BJ (cell line): Measurements from ENCODE around the gene RGS9. TPM values are rescaled to one million over a fixed set of nuclear protein-coding genes. Genes with fewer than 3 reads are reported as not detected.
"Not testable (repeated sequence)": the region's sequence is repeated elsewhere in the genome, so short reads cannot be mapped to it uniquely, and the experiment has no call there.

Experiments
- CTCF ChIA-PET: fragments of 350-600 bp; formaldehyde crosslinking; extraction: SDS; loops from one replicate; lab custom pipeline; 2021; ENCODE audit warnings: antibody characterized with exemption, inconsistent platforms; lab: Yijun Ruan, JAX
- POLR2A ChIA-PET: fragments of 300-600 bp; sonication (Branson Sonifier 250); formaldehyde crosslinking; extraction: SDS; loops from one replicate; lab custom pipeline; 2021; ENCODE audit warnings: antibody characterized with exemption; lab: Charles Lee
- DNase-seq: peaks from one replicate; pipeline ENCODE4 v3.0.0-alpha.2; 2011; ENCODE audit warnings: low read depth
- H3K27me3 ChIP-seq: 2 replicates; pipeline ENCODE4 v1.6.0; 2011; ENCODE audit warnings: low read length; ENCODE audit not compliant: control insufficient read depth, insufficient read depth
- H3K36me3 ChIP-seq: 2 replicates; pipeline ENCODE4 v1.5.1; 2011; ENCODE audit warnings: low read length; ENCODE audit not compliant: control insufficient read depth, insufficient read depth
- H3K4me3 ChIP-seq: 2 replicates; pipeline ENCODE4 v1.5.1; 2011; ENCODE audit warnings: low read depth, mild to moderate bottlenecking, control low read depth, low read length
- polyA plus RNA-seq: library from polyadenylated mRNA; depleted of rRNA; stranded (reverse); fragments of >200 nt; gene quantifications from 2 replicates; pipeline ENCODE4 v1.2.3, GENCODE V29; 2011
- TF ChIP-seq, protein P1 (sequence below): IDR thresholded peaks from 2 replicates; pipeline ENCODE4 v1.5.1; 2011; ENCODE audit warnings: low read depth, mild to moderate bottlenecking, control low read depth, inconsistent platforms, low read length, moderate library complexity; ENCODE audit not compliant: insufficient read depth

RGS9 gene
- polyA plus RNA-seq, 1 experiment, result 1.6 TPM

GRCh38 chr17:65095465-65095864 lies 41.7 kb upstream of the RGS9 start:
- CTCF ChIA-PET, result interaction anchor here (1.9 to 2.1 kb wide), 2 partner anchors 9 to 176 kb away, joined by 4 to 6 read pairs; partner anchors contain the start of gene LRRC37A3
- DNase-seq, result no peak
- Histone ChIP-seq H3K36me3 (no peaks in the 10 kb centered on the region), H3K27me3 (peaks cover 2% of the 10 kb centered on the region; the same call in 1 of the 2 replicates), H3K4me3 (no peak overlapping the region)
- TF ChIP-seq, protein P1, sequence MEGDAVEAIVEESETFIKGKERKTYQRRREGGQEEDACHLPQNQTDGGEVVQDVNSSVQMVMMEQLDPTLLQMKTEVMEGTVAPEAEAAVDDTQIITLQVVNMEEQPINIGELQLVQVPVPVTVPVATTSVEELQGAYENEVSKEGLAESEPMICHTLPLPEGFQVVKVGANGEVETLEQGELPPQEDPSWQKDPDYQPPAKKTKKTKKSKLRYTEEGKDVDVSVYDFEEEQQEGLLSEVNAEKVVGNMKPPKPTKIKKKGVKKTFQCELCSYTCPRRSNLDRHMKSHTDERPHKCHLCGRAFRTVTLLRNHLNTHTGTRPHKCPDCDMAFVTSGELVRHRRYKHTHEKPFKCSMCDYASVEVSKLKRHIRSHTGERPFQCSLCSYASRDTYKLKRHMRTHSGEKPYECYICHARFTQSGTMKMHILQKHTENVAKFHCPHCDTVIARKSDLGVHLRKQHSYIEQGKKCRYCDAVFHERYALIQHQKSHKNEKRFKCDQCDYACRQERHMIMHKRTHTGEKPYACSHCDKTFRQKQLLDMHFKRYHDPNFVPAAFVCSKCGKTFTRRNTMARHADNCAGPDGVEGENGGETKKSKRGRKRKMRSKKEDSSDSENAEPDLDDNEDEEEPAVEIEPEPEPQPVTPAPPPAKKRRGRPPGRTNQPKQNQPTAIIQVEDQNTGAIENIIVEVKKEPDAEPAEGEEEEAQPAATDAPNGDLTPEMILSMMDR, result no peak
- POLR2A ChIA-PET, result no interaction called here

- CTCF ChIA-PET, result interaction anchor here (1.9 kb wide), 1 partner anchor 177 kb away, joined by 4 read pairs; the partner anchor contains the start of gene LRRC37A3
- DNase-seq, POLR2A ChIA-PET, H3K4me3 ChIP-seq, H3K27me3 ChIP-seq, H3K36me3 ChIP-seq: not testable (repeated sequence)
Observed at GRCh38 chr17:65096382-65096781, 40.8 kb upstream of the RGS9 start.

DNA sequence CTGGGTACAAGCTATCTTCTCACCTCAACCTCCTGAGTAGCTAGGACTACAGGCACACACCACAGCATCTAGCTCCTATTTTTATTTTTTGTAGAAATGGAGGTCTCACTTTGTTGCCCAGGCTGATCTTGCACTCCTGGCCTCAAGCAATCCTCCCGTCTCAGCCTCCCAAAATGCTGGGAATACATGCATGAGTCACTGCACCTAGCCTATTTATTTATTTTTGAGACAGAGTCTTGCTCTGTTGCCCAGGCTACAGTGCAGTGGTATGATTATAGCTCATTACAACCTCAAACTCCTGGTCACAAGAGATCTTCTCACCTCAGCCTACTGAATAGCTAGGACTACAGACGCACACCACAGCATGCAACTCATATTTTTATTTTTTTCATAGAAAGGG lies 40.1 kb upstream of the RGS9 start:
- TF ChIP-seq, protein P1, result no peak
- DNase-seq, result no peak
- no peak overlapping the region for H3K4me3 ChIP-seq
- POLR2A ChIA-PET, result no interaction called here
- CTCF ChIA-PET, result interaction anchor here (0.8 to 1.9 kb wide), 4 partner anchors 7 to 178 kb away, joined by 3 to 4 read pairs (median 4); partner anchors contain the start of gene LRRC37A3
- no peaks in the 10 kb centered on the region for H3K36me3 ChIP-seq
- peaks cover 2% of the 10 kb centered on the region; the same call in 1 of the 2 replicates for H3K27me3 ChIP-seq

DNA sequence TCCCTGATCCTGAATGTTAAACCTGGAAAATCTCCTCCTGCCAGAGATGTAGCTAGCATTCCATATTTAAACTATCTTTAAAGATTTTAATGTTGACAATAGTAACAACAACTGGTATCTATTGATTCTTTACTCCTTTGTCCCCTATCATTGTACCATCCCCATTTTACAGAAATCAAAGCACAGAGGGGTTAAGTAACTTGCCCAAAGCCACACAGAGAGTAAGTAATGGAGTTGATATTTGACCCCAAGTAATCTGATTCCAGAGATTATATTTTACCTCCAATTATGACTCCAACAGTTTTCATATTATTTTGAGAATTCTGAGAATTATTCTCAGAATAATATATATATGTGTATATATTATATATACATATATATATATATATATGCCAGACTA lies 37.7 kb upstream of the RGS9 start:
- Histone ChIP-seq H3K36me3 (no peaks in the 10 kb centered on the region), H3K27me3 (peaks cover 2% of the 10 kb centered on the region; the same call in 1 of the 2 replicates), H3K4me3 (no peak overlapping the region)
- DNase-seq, result no peak
- CTCF ChIA-PET, result interaction anchor here (0.6 to 5.6 kb wide), 13 partner anchors 9 to 102 kb away, joined by 3 to 45 read pairs (median 5); partner anchors contain the start of gene RGS9
- TF ChIP-seq, protein P1, result no peak
- POLR2A ChIA-PET, result no interaction called here

DNA sequence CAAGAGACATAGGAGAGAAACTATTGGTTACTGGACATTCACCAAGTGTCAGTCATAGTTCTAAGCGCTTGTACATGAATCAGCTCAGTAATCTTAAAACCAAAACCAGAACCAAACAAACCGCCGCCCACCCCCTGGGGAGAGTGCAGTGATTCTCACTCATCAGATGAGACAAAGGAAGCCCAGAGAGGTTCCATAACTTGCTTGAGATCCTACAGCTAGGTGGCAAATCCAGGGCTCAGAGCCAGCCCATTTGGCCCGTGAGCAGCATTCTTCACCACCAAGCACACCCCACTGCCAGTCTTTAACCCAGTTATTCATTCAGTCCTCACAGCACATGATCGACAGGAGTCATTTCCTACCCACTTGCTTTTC lies 37.2 kb upstream of the RGS9 start:
- Histone ChIP-seq H3K36me3 (no peaks in the 10 kb centered on the region), H3K4me3 (no peak overlapping the region), H3K27me3 (no peaks in the 10 kb centered on the region)
- ChIA-PET POLR2A (no interaction called here), CTCF (interaction anchor here (0.6 to 5.6 kb wide), 25 partner anchors 8 to 134 kb away, joined by 3 to 45 read pairs (median 4); partner anchors contain the start of gene RGS9)
- TF ChIP-seq, protein P1, result no peak
- DNase-seq, result no peak
